Activated naive CD4-positive, alpha-beta T cell treated with anti-CD3 and anti-CD28 coated beads, Interleukin-2, amount 50 U/mL, for 16 hours (primary cell): ENCODE results near the gene CGGBP1.

Source experiments
- DNase-seq: peaks from one replicate; pipeline ENCODE4 v3.0.0-alpha.2; 2020

The CGGBP1 gene

GRCh38 chr3:88058581-88059379 is at the start of gene CGGBP1, which contains the start of gene ZNF654:
TSS of gene CGGBP1 (minus strand) at chr3:88059005. CDS start at chr3:88055976, 3,029 bp downstream.
TSS of gene ZNF654 (plus strand) at chr3:88059255. CDS start at chr3:88059320, 65 bp downstream.
- peak; percentile 98 for DNase-seq

GRCh38 chr3:88105325-88105724 is 46.5 kb upstream of the CGGBP1 start:
- DNase-seq: no peak

GRCh38 chr3:88101142-88101541 is 42.3 kb upstream of the CGGBP1 start:
- DNase-seq: no peak

GRCh38 chr3:88093266-88093665 is 34.5 kb upstream of the CGGBP1 start:
- no peak for DNase-seq

GRCh38 chr3:88092270-88092669 is 33.5 kb upstream of the CGGBP1 start:
- no peak for DNase-seq

- DNase-seq: no peak
Measured at GRCh38 chr3:88090681-88091080, 31.9 kb upstream of the CGGBP1 start.

GRCh38 chr3:88084097-88084501 is 25.3 kb upstream of the CGGBP1 start:
- no peak for DNase-seq

GRCh38 chr3:88082854-88083253 is 24.0 kb upstream of the CGGBP1 start:
- no peak for DNase-seq

GRCh38 chr3:88078932-88079331 is 20.1 kb upstream of the CGGBP1 start:
- DNase-seq: no peak

- DNase-seq: no peak
Measured at GRCh38 chr3:88076712-88077111, 17.9 kb upstream of the CGGBP1 start.

- no peak for DNase-seq
Measured at GRCh38 chr3:88075497-88075896, 16.7 kb upstream of the CGGBP1 start.

- DNase-seq: no peak
Measured at GRCh38 chr3:88075072-88075471, 16.3 kb upstream of the CGGBP1 start.

GRCh38 chr3:88061746-88062145 is 2.9 kb upstream of the CGGBP1 start:
- DNase-seq: no peak

- DNase-seq: no peak
Measured at GRCh38 chr3:88059380-88060170, 770 bp upstream of the CGGBP1 start.

- DNase-seq: no peak
Measured at GRCh38 chr3:88058306-88058580, 562 bp downstream of the CGGBP1 start.

- no peak for DNase-seq
Measured at GRCh38 chr3:88057630-88058305, 1.0 kb downstream of the CGGBP1 start.

- no peak for DNase-seq
Measured at GRCh38 chr3:88046766-88047165, 12.0 kb downstream of the CGGBP1 start.

- DNase-seq: no peak
Measured at GRCh38 chr3:88044411-88044810, 14.4 kb downstream of the CGGBP1 start.

- no peak for DNase-seq
Measured at GRCh38 chr3:88041005-88041404, 17.8 kb downstream of the CGGBP1 start.

- DNase-seq: no peak
Measured at GRCh38 chr3:88040529-88040928, 18.3 kb downstream of the CGGBP1 start.

GRCh38 chr3:88038566-88038965 is 20.2 kb downstream of the CGGBP1 start:
- no peak for DNase-seq

GRCh38 chr3:88036221-88036620 is 22.6 kb downstream of the CGGBP1 start:
- DNase-seq: no peak

- no peak for DNase-seq
Measured at GRCh38 chr3:88034491-88035275, 24.1 kb downstream of the CGGBP1 start.
